Lower leg skin (tissue), 4 donors: Measurements from ENCODE around the gene MCF2L2. TPM values are rescaled to one million over a fixed set of nuclear protein-coding genes. Genes with fewer than 3 reads are reported as not detected.

Experiments
- DNase-seq, 2 donors: peaks; one replicate each; pipeline ENCODE4 v3.0.0-alpha.2; 2019; ENCODE audit warnings: low spot score in 2 of 2
- H3K4me3 ChIP-seq: fragments of 200-600 bp; sonication (generic); 2 replicates; pipeline ENCODE4 v1.5.1; 2017; ENCODE audit warnings: mild to moderate bottlenecking, low read depth; ENCODE audit not compliant: poor library complexity, severe bottlenecking
- CTCF ChIP-seq, 3 donors: fragments of 450-650 bp; IDR thresholded peaks; one replicate each; pipeline ENCODE4 v1.5.1; 2016; ENCODE audit warnings: antibody characterized with exemption in 3 of 3, mild to moderate bottlenecking in 3 of 3, moderate library complexity in 2 of 3
- POLR2A ChIP-seq, 2 donors: fragments of 450-650 bp; IDR thresholded peaks; one replicate each; pipeline ENCODE4 v1.6.1; 2016 to 2017; ENCODE audit warnings: antibody characterized with exemption in 2 of 2, mild to moderate bottlenecking in 1 of 2, moderate library complexity in 1 of 2
- WGBS, 2 donors: methylation state at CpG; one replicate each; pipeline ENCODE4 v1.1.5; 2018; 5-methylcytosine and 5-hydroxymethylcytosine counted together
- intact Hi-C: fragments of 100-400 bp; cut with DNase I; formaldehyde crosslinking; loops from one replicate; pipeline ENCODE4 v1.15.0; 2023; ENCODE audit warnings: low total_unique reads
- total RNA-seq, 4 donors: library from RNA; depleted of rRNA; stranded (reverse); fragments of >200 nt; gene quantifications; one replicate each; pipeline ENCODE4 v1.1.0, GENCODE V29; 2016

Gene MCF2L2
- total RNA-seq, 4 donors from 2014 or later: 0.88 to 1.3 (median 1.1) TPM; not detected in 1

DNA sequence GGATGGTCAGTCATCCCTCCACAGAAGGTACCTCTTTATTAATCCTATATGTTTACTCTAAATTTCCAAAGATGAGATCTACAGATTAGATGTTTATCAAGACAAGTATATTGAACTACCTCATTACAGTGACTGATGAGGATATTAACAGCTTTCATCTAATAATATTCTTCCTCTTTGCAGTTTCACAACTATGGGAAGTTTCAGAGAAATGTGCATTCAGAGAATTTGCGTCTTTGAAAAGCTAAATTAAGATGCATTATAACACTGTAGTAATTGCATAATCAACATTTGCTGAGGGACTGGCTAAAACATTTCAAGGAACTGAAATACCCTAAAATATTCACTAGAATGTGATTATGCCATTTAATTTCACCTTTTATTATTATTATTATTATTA lies 46.7 kb downstream of the MCF2L2 start:
- no peak overlapping the region for H3K4me3 ChIP-seq
- intact Hi-C loops: loop anchor here (5.0 kb wide), 1 partner anchor 199 kb away; no protein-coding TSS in a partner anchor
- TF ChIP-seq POLR2A (IDR thresholded peaks at IDR 0.05) (no peak), CTCF (IDR thresholded peaks at IDR 0.05) (no peak)
- 76 to 79% methylated on average over 1 of the region's 1 CpG for WGBS, 2 donors
- DNase-seq: no peak

DNA sequence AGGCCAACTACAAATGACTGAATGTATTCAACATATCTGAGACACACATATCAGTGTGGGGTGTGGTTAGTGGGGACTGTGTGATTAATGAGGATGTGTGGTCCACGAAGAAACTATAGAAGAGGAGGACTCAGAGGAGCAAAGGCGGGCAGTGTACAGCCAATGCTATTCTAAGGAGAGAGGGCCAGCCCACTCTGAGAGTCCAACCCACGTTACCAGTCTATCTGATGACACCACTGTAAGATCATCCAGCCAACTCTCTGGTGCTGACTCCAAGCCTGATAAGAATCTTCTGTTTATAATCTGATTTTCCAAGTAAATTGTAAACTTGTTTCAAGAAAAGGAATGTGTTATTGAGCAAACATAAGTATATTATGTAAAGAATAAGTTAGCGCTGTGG lies 47.2 kb downstream of the MCF2L2 start:
- WGBS, 2 donors: 65 to 71% methylated on average over 4 of the region's 4 CpGs
- no peak overlapping the region for H3K4me3 ChIP-seq
- no peak for TF ChIP-seq POLR2A (IDR thresholded peaks at IDR 0.05)
- no peak for TF ChIP-seq CTCF (IDR thresholded peaks at IDR 0.05)
- intact Hi-C loops: loop anchor here (5.0 kb wide), 1 partner anchor 199 kb away; no protein-coding TSS in a partner anchor
- DNase-seq: no peak

DNA sequence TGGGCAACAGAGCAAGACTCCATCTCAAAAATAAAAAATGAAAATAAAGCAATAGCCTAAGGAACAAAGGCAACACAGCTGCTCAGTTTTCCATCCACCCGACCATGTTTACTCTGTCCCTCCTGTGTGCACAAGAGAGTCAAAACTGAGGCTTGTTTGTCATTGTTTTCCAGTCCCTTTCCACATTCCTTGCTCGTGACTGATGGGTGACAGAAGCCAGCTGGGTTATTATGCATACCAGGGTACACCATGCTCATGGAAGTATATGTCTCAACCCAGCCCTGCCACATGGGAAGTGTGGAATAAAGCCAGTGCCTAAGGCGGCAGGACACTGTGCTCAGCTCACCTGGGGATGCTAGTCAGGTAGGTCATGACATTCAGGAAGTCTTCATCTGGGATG lies 49.5 kb downstream of the MCF2L2 start:
- DNase-seq: no peak
- TF ChIP-seq CTCF (IDR thresholded peaks at IDR 0.05): no peak
- no peak for TF ChIP-seq POLR2A (IDR thresholded peaks at IDR 0.05)
- WGBS, 2 donors: 71 to 79% methylated on average over 3 of the region's 3 CpGs
- no peak overlapping the region for H3K4me3 ChIP-seq
- intact Hi-C loops: loop anchor here (5.0 to 10.0 kb wide), 2 partner anchors 74 to 252 kb away; no protein-coding TSS in a partner anchor

- TF ChIP-seq POLR2A (IDR thresholded peaks at IDR 0.05) (no peak), CTCF (IDR thresholded peaks at IDR 0.05) (no peak)
- no peak for DNase-seq
- H3K4me3 ChIP-seq: no peak overlapping the region
- intact Hi-C loops: loop anchor here (5.0 to 10.0 kb wide), 2 partner anchors 74 to 251 kb away; no protein-coding TSS in a partner anchor
- WGBS, 2 donors: 91 to 93% methylated on average over 12 of the region's 12 CpGs
Observed at GRCh38 chr3:183378545-183378944, 49.9 kb downstream of the MCF2L2 start.

- TF ChIP-seq POLR2A (IDR thresholded peaks at IDR 0.05) (no peak), CTCF (IDR thresholded peaks at IDR 0.05) (no peak)
- no peak overlapping the region for H3K4me3 ChIP-seq
- intact Hi-C loops: loop anchor here (5.0 to 10.0 kb wide), 2 partner anchors 73 to 251 kb away; no protein-coding TSS in a partner anchor
- 93 to 94% methylated on average over 3 of the region's 3 CpGs for WGBS, 2 donors
- DNase-seq: no peak
Observed at GRCh38 chr3:183378008-183378407, 50.4 kb downstream of the MCF2L2 start.
